Upper lobe of left lung (tissue), 4 donors: ENCODE results near the gene REC8.

ENCODE experiments used
- CTCF ChIP-seq, 6 experiments: fragments of 450-650 bp in 4 of 6; fragments of 200-600 bp in 2 of 6; sonication (generic) in 2 of 6; IDR thresholded peaks; one replicate each; pipeline ENCODE4 v1.5.1; 2016 to 2019; ENCODE audit warnings: antibody characterized with exemption in 6 of 6
- EP300 ChIP-seq, 4 donors: sonication (generic); formaldehyde crosslinking; IDR thresholded peaks; one replicate each; pipeline ENCODE4 v1.5.1; 2017; ENCODE audit warnings: antibody characterized with exemption in 4 of 4, control low read depth in 2 of 4
- POLR2A ChIP-seq, 4 donors: fragments of 450-650 bp; IDR thresholded peaks; one replicate each; pipeline ENCODE4 v1.5.1; 2016 to 2017; ENCODE audit warnings: antibody characterized with exemption in 4 of 4, mild to moderate bottlenecking in 2 of 4
- POLR2AphosphoS5 ChIP-seq, 2 donors: sonication (generic); formaldehyde crosslinking; IDR thresholded peaks; one replicate each; pipeline ENCODE4 v1.5.1; 2017; ENCODE audit warnings: antibody characterized with exemption in 2 of 2

GRCh38 chr14:24150567-24150966 is 21.3 kb upstream of the REC8 start:
- TF ChIP-seq CTCF (IDR thresholded peaks at IDR 0.05) (no peak), POLR2AphosphoS5 (IDR thresholded peaks at IDR 0.05) (no peak), POLR2A (IDR thresholded peaks at IDR 0.05) (no peak), EP300 (IDR thresholded peaks at IDR 0.05) (no peak)
